RWPE2 (cell line): ENCODE data around the gene WIPF2.

Experiments used
- ATAC-seq: fragments of 200-7000 bp; cut with Tn5 transposase; 3 replicates; pipeline ENCODE4 v1.9.1; 2021; ENCODE audit warnings: low read depth
- DNase-seq: peaks from one replicate; pipeline ENCODE4 v3.0.0-alpha.2; 2020; ENCODE audit warnings: low spot score
- H3K27ac ChIP-seq: fragments of 450-650 bp; 2 replicates; pipeline ENCODE4 v1.5.1; 2017; ENCODE audit warnings: mild to moderate bottlenecking; ENCODE audit not compliant: poor library complexity, severe bottlenecking
- H3K27me3 ChIP-seq: fragments of 250-450 bp; sonication (Bioruptor Pico); 2 replicates; pipeline ENCODE4 v1.5.1; 2021; ENCODE audit warnings: mild to moderate bottlenecking, moderate library complexity; ENCODE audit not compliant: insufficient read depth, poor library complexity, severe bottlenecking
- H3K36me3 ChIP-seq: fragments of 250-450 bp; sonication (Bioruptor Pico); 2 replicates; pipeline ENCODE4 v1.5.1; 2020; ENCODE audit warnings: low read depth, mild to moderate bottlenecking, moderate library complexity
- H3K4me1 ChIP-seq: fragments of 250-450 bp; sonication (Bioruptor Pico); 2 replicates; pipeline ENCODE4 v1.5.1; 2021; ENCODE audit warnings: mild to moderate bottlenecking, moderate library complexity; ENCODE audit not compliant: insufficient read depth, poor library complexity, severe bottlenecking
- H3K4me3 ChIP-seq: fragments of 250-450 bp; sonication (Bioruptor Pico); 2 replicates; pipeline ENCODE4 v1.5.1; 2021; ENCODE audit warnings: mild to moderate bottlenecking, moderate library complexity; ENCODE audit not compliant: severe bottlenecking
- H3K9me3 ChIP-seq: fragments of 250-450 bp; sonication (Bioruptor Pico); 2 replicates; pipeline ENCODE4 v1.5.1; 2021; ENCODE audit warnings: mild to moderate bottlenecking, moderate library complexity; ENCODE audit not compliant: severe bottlenecking
- CTCF ChIP-seq: fragments of 450-650 bp; IDR thresholded peaks from one replicate; pipeline ENCODE4 v1.5.1; 2017; ENCODE audit warnings: mild to moderate bottlenecking, moderate library complexity; ENCODE audit not compliant: poor library complexity, severe bottlenecking

WIPF2 gene

GRCh38 chr17:40306395-40306794, 87.3 kb downstream of the WIPF2 start:
- H3K4me1 ChIP-seq = peaks cover 49% of the 10 kb centered on the region
- no peak overlapping the region for H3K4me3 ChIP-seq
- no peaks in the 10 kb centered on the region for H3K27me3 ChIP-seq
- H3K9me3 ChIP-seq = no peaks in the 10 kb centered on the region
- H3K27ac ChIP-seq = peak overlapping the region; percentile 97
- TF ChIP-seq CTCF = no peak
- DNase-seq = no peak
- ATAC-seq = no peak
- peaks cover 27% of the 10 kb centered on the region for H3K36me3 ChIP-seq

GRCh38 chr17:40307001-40307730, 88.1 kb downstream of the WIPF2 start:
- no peak overlapping the region for H3K4me3 ChIP-seq
- ATAC-seq (no peak; the same call in 2 of the 3 replicates), DNase-seq (peak; percentile 63)
- peaks cover 20% of the 10 kb centered on the region for H3K36me3 ChIP-seq
- H3K27ac ChIP-seq = peak overlapping the region; percentile 97
- no peak for TF ChIP-seq CTCF
- no peaks in the 10 kb centered on the region for H3K9me3 ChIP-seq
- H3K27me3 ChIP-seq = no peaks in the 10 kb centered on the region
- H3K4me1 ChIP-seq = peaks cover 57% of the 10 kb centered on the region

GRCh38 chr17:40307740-40308239, 88.7 kb downstream of the WIPF2 start:
- no peak for DNase-seq
- H3K36me3 ChIP-seq = peaks cover 13% of the 10 kb centered on the region

GRCh38 chr17:40309031-40309948, 90.2 kb downstream of the WIPF2 start, which contains the start of gene RARA:
Gene RARA, plus strand, starts transcription at chr17:40309180. Its CDS starts 22,039 bp downstream, at chr17:40331219.
- H3K9me3 ChIP-seq = no peaks in the 10 kb centered on the region
- peaks cover 68% of the 10 kb centered on the region for H3K4me1 ChIP-seq
- peak within 1 kb of the TSS; percentile 97 for H3K27ac ChIP-seq
- TF ChIP-seq CTCF = no peak
- ATAC-seq (peak; percentile 55), DNase-seq (no peak)
- H3K36me3 ChIP-seq = no peaks in the 10 kb centered on the region
- no peaks in the 10 kb centered on the region for H3K27me3 ChIP-seq
- H3K4me3 ChIP-seq = peak within 1 kb of the TSS; percentile 47

More at GRCh38 chr17:40307740-40308239, 88.7 kb downstream of the WIPF2 start:
- TF ChIP-seq CTCF = no peak
- no peaks in the 10 kb centered on the region for H3K27me3 ChIP-seq
- H3K27ac ChIP-seq = peak overlapping the region; percentile 97
- no peaks in the 10 kb centered on the region for H3K9me3 ChIP-seq
- peaks cover 63% of the 10 kb centered on the region for H3K4me1 ChIP-seq
- H3K4me3 ChIP-seq = no peak overlapping the region
- no peak for ATAC-seq
